Measurements from ENCODE around the gene RAP1GDS1.

DNA sequence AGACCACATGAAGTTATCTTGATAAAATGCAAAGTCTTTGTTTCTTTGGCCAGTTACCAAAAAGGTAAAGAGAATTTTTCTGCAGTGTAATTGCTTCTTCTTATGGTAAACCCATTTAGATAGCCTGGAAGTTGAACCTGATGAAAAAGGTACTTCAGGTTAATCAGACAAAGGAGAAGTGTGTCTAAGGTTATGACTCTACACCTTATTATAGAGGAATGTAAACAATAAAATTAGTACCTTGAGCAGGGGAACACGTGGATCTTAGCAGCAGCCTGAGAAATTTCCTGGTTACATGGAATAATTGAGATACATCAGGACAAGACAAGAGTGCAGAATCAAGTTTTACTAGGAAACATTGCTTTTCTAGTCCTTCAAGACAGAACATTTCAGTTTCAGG lies 70.8 kb downstream of the RAP1GDS1 start:
- TF ChIP-seq, protein P1, sequence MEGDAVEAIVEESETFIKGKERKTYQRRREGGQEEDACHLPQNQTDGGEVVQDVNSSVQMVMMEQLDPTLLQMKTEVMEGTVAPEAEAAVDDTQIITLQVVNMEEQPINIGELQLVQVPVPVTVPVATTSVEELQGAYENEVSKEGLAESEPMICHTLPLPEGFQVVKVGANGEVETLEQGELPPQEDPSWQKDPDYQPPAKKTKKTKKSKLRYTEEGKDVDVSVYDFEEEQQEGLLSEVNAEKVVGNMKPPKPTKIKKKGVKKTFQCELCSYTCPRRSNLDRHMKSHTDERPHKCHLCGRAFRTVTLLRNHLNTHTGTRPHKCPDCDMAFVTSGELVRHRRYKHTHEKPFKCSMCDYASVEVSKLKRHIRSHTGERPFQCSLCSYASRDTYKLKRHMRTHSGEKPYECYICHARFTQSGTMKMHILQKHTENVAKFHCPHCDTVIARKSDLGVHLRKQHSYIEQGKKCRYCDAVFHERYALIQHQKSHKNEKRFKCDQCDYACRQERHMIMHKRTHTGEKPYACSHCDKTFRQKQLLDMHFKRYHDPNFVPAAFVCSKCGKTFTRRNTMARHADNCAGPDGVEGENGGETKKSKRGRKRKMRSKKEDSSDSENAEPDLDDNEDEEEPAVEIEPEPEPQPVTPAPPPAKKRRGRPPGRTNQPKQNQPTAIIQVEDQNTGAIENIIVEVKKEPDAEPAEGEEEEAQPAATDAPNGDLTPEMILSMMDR (optimal IDR thresholded peaks at IDR 0.05 in 1 of 3, IDR thresholded peaks at IDR 0.05 in 1 of 3, conservative IDR thresholded peaks at IDR 0.05 in 1 of 3; ENCODE audit: extremely low read depth in 1 of 3, insufficient read depth in 2 of 3, low read length in 3 of 3) = no peak
- no peak for TF ChIP-seq EZH2 (IDR thresholded peaks at IDR 0.05; ENCODE audit: low read length)
